ENCODE results near the gene HECTD4. TPM values are rescaled to one million over a fixed set of nuclear protein-coding genes. Genes with fewer than 3 reads are reported as not detected.

Gene HECTD4
- total RNA-seq, 2 experiments from 2014 or later: 34.5 to 62.4 TPM

GRCh38 chr12:112214064-112214463 lies 168.2 kb downstream of the HECTD4 start:
- POLR2A ChIA-PET: no interaction called here
- Histone ChIP-seq H2AFZ (ENCODE audit: low read length) (no peak overlapping the region), H3K27ac (ENCODE audit: low read depth, low read length, poor library complexity, severe bottlenecking) (no peak overlapping the region), H3K4me2 (ENCODE audit: low read length) (no peak overlapping the region), H3K9me2 (ENCODE audit: insufficient read depth, low read length) (no peaks in the 10 kb centered on the region), H3K4me3 (ENCODE audit: low read depth, low read length, poor library complexity, severe bottlenecking) (no peak overlapping the region), H3K79me2 (ENCODE audit: insufficient read depth, low read depth, low read length) (no peaks in the 10 kb centered on the region), H3K9me3 (ENCODE audit: low read length) (no peaks in the 10 kb centered on the region), H3K36me3 (ENCODE audit: insufficient read depth, low read length) (peaks cover 52% of the 10 kb centered on the region), H4K20me1 (ENCODE audit: insufficient read depth, low read length) (no peaks in the 10 kb centered on the region), H3K4me1 (ENCODE audit: insufficient read depth, low read length, poor library complexity, severe bottlenecking) (no peaks in the 10 kb centered on the region)
- CTCF ChIA-PET (ENCODE audit: unreplicated experiment): no interaction called here
- intact Hi-C loops (cut with micrococcal nuclease; ENCODE audit: unreplicated experiment): no loop called here
- no peak for DNase-seq (ENCODE audit: low spot score)
- no peak for TF ChIP-seq CTCF (conservative IDR thresholded peaks at IDR 0.05; ENCODE audit: low read length)
- TF ChIP-seq EZH2phosphoT487 (IDR thresholded peaks at IDR 0.05; ENCODE audit: borderline replicate concordance, low read depth, low read length): no peak
- no TSS peak for BruUV-seq (replicated peaks)

DNA sequence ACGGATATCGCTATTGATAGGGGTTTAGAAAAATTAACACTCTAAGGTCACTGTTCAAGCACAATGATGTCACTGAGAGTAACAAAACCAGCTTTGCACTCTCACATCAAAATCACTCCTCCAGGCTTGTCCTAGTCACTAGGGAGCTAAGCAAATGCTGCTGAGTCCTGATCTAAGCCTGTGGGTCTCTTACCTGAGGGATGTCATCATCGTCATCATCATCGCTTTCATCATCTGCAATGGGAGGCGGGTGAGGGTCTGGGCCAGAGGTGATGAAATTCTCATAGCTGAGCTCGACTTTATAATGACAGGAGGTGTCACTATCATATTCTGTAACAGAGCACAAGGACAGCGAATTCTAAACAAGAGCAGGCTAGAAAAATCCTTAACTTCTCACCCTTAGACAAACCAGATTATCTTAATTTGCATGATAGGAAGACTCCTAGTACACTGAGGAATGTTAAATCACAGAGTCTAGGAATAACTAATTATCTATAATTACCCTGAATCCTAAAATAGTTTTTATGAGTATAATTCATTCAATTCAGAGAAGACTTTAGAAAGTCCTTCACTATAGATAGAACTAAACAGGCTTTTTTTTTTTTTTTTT lies 173.8 kb downstream of the HECTD4 start:
- Histone ChIP-seq H4K20me1 (ENCODE audit: insufficient read depth, low read length) (no peaks in the 10 kb centered on the region), H3K79me2 (ENCODE audit: insufficient read depth, low read depth, low read length) (no peaks in the 10 kb centered on the region), H3K4me2 (ENCODE audit: low read length) (no peak overlapping the region), H3K9me3 (ENCODE audit: low read length) (no peaks in the 10 kb centered on the region), H3K9me2 (ENCODE audit: insufficient read depth, low read length) (no peaks in the 10 kb centered on the region), H3K27ac (ENCODE audit: low read depth, low read length, poor library complexity, severe bottlenecking) (no peak overlapping the region), H3K4me3 (ENCODE audit: low read depth, low read length, poor library complexity, severe bottlenecking) (no peak overlapping the region), H3K36me3 (ENCODE audit: insufficient read depth, low read length) (peaks cover 47% of the 10 kb centered on the region), H3K4me1 (ENCODE audit: insufficient read depth, low read length, poor library complexity, severe bottlenecking) (no peaks in the 10 kb centered on the region), H2AFZ (ENCODE audit: low read length) (no peak overlapping the region)
- ChIA-PET CTCF (ENCODE audit: unreplicated experiment) (no interaction called here), POLR2A (interaction anchor here (0.6 to 1.0 kb wide), 4 partner anchors 9 to 113 kb away, joined by 3 to 6 read pairs (median 4); no protein-coding TSS in a partner anchor)
- no peak for DNase-seq (ENCODE audit: low spot score)
- TF ChIP-seq EZH2phosphoT487 (IDR thresholded peaks at IDR 0.05; ENCODE audit: borderline replicate concordance, low read depth, low read length) (no peak), CTCF (conservative IDR thresholded peaks at IDR 0.05; ENCODE audit: low read length) (no peak)
- intact Hi-C loops (cut with micrococcal nuclease; ENCODE audit: unreplicated experiment): no loop called here
- BruUV-seq (replicated peaks): no TSS peak

DNA sequence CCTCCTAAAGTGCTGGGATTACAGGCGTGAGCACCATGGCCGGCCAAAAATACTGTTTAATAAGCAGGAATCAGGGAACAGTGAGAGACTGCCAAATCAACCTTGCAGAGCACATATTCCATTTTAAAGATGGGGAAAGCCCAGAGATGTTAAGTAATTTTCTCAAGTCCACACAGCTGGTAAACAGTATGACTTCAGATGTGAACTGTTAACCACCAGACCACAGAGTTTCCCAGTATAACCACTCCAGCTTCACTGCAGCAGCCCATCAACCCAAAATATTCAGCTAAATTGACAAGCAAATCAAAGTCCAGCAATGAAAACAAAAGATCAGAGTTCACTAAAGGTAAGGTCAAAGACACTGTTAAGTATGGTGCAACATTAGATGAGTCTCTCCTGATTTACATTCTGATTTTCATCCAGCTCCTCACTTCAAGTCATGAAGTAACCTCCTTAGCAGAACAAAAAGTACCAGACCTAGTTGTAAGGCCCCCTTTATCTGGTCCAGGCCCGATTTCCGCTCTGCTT lies 174.8 kb downstream of the HECTD4 start:
- no peaks in the 10 kb centered on the region for H4K20me1 ChIP-seq (ENCODE audit: insufficient read depth, low read length)
- H3K36me3 ChIP-seq (ENCODE audit: insufficient read depth, low read length): peaks cover 56% of the 10 kb centered on the region
- no peak overlapping the region for H3K4me3 ChIP-seq (ENCODE audit: low read depth, low read length, poor library complexity, severe bottlenecking)
- TF ChIP-seq CTCF (conservative IDR thresholded peaks at IDR 0.05; ENCODE audit: low read length) (no peak), EZH2phosphoT487 (IDR thresholded peaks at IDR 0.05; ENCODE audit: borderline replicate concordance, low read depth, low read length) (no peak)
- POLR2A ChIA-PET: no interaction called here
- H3K9me2 ChIP-seq (ENCODE audit: insufficient read depth, low read length): no peaks in the 10 kb centered on the region
- BruUV-seq (replicated peaks): no TSS peak
- intact Hi-C loops (cut with micrococcal nuclease; ENCODE audit: unreplicated experiment): no loop called here
- no peaks in the 10 kb centered on the region for H3K79me2 ChIP-seq (ENCODE audit: insufficient read depth, low read depth, low read length)
- DNase-seq (ENCODE audit: low spot score): no peak
- H3K9me3 ChIP-seq (ENCODE audit: low read length): no peaks in the 10 kb centered on the region
- H2AFZ ChIP-seq (ENCODE audit: low read length): no peak overlapping the region
- no peaks in the 10 kb centered on the region for H3K4me1 ChIP-seq (ENCODE audit: insufficient read depth, low read length, poor library complexity, severe bottlenecking)
- CTCF ChIA-PET (ENCODE audit: unreplicated experiment): no interaction called here
- H3K27ac ChIP-seq (ENCODE audit: low read depth, low read length, poor library complexity, severe bottlenecking): no peak overlapping the region
- no peak overlapping the region for H3K4me2 ChIP-seq (ENCODE audit: low read length)
